GM12878 (cell line): ENCODE measurements around the gene ARHGAP9. TPM values are rescaled to one million over a fixed set of nuclear protein-coding genes. Genes with fewer than 3 reads are reported as not detected.

ENCODE experiments used
- ATAC-seq: fragments of 200-7000 bp; cut with Tn5 transposase; 3 replicates; pipeline ENCODE4 v1.9.1; 2020; ENCODE audit warnings: mild to moderate bottlenecking, moderate library complexity
- BruUV-seq: library from RNA; stranded (reverse); fragments of 400-500 nt; replicated peaks from 2 replicates; lab custom pipeline; 2021; lab: Mats Ljungman, UMichigan
- CTCF ChIA-PET: fragments of 300-600 bp; sonication (Branson Sonifier 250); formaldehyde crosslinking; extraction: SDS; loops from one replicate; lab custom pipeline; 2021; ENCODE audit warnings: inconsistent platforms; lab: Yijun Ruan, JAX
- POLR2A ChIA-PET: fragments of 350-600 bp; formaldehyde crosslinking; extraction: SDS; loops from one replicate; lab custom pipeline; 2021; ENCODE audit warnings: inconsistent platforms; lab: Charles Lee
- RAD21 ChIA-PET: fragments of 300-600 bp; sonication (Branson Sonifier 250); formaldehyde crosslinking; loops from one replicate; lab custom pipeline; 2023; ENCODE audit warnings: antibody characterized with exemption; ENCODE audit not compliant: unreplicated experiment; lab: Charles Lee
- SMC1A ChIA-PET: fragments of 300-600 bp; sonication (Branson Sonifier 250); formaldehyde crosslinking; loops from one replicate; lab custom pipeline; 2023; ENCODE audit not compliant: unreplicated experiment, uncharacterized antibody; lab: Charles Lee
- DNase-seq: peaks from one replicate; pipeline ENCODE4 v3.0.0-alpha.2; 2011; ENCODE audit warnings: low read depth, low spot score
- FAIRE-seq: peaks from 3 replicates; lab custom pipeline; 2011; peaks lifted over from hg19 to GRCh38; lab: Jason Lieb, UNC
- H2AFZ ChIP-seq: 2 replicates; pipeline ENCODE4 v1.6.0; 2011; ENCODE audit warnings: low read depth, low read length, control low read depth; ENCODE audit not compliant: control insufficient read depth
- H3K27ac ChIP-seq: 2 replicates; pipeline ENCODE4 v1.5.1; 2011; ENCODE audit warnings: control low read depth; ENCODE audit not compliant: control insufficient read depth, insufficient read depth
- H3K27me3 ChIP-seq, 2 experiments: replicated peaks in 1 of 2; 2 replicates each; pipeline versions ENCODE4 v1.6.0 to v1.6.1; 2011; ENCODE audit warnings: low read length in 1 of 2; ENCODE audit not compliant: control insufficient read depth in 2 of 2, insufficient read depth in 2 of 2
- H3K36me3 ChIP-seq, 2 experiments: 2 replicates each; pipeline ENCODE4 v1.5.1; 2011; ENCODE audit warnings: low read length in 1 of 2; ENCODE audit not compliant: control insufficient read depth in 2 of 2, insufficient read depth in 2 of 2
- H3K4me1 ChIP-seq: 2 replicates; pipeline ENCODE4 v1.6.1; 2011; ENCODE audit warnings: mild to moderate bottlenecking, low read length, moderate library complexity, mixed read lengths; ENCODE audit not compliant: control insufficient read depth, insufficient read depth
- H3K4me2 ChIP-seq: 2 replicates; pipeline ENCODE4 v1.6.0; 2011; ENCODE audit warnings: control low read depth; ENCODE audit not compliant: control insufficient read depth, insufficient read depth
- H3K4me3 ChIP-seq: fragments of 200-600 bp; sonication (generic); 2 replicates; pipeline ENCODE4 v1.5.1; 2016
- H3K79me2 ChIP-seq: 2 replicates; pipeline ENCODE4 v1.6.0; 2011; ENCODE audit warnings: low read length; ENCODE audit not compliant: control insufficient read depth, insufficient read depth
- H3K9ac ChIP-seq: 2 replicates; pipeline ENCODE4 v1.8.0; 2011; ENCODE audit warnings: low read length, control low read depth, mixed read lengths; ENCODE audit not compliant: control insufficient read depth, insufficient read depth
- H3K9me3 ChIP-seq: replicated peaks from 3 replicates; pipeline ENCODE4 v1.5.1; 2011; ENCODE audit warnings: mild to moderate bottlenecking, low read length; ENCODE audit not compliant: control insufficient read depth, insufficient read depth
- H4K20me1 ChIP-seq: 2 replicates; pipeline ENCODE4 v1.6.0; 2011; ENCODE audit not compliant: control insufficient read depth, insufficient read depth
- EP300 ChIP-seq, 2 experiments: fragments of 150-350 bp in 1 of 2; IDR thresholded peaks; 2 replicates each; pipeline ENCODE4 v1.6.1; 2011 to 2012; ENCODE audit warnings: low read depth in 2 of 2, low read length in 2 of 2, borderline replicate concordance in 1 of 2, improper control_type of control experiment in 1 of 2, inconsistent platforms in 1 of 2; ENCODE audit not compliant: control insufficient read depth in 1 of 2
- HDAC2 ChIP-seq: fragments of 200-600 bp; sonication (generic); IDR thresholded peaks from 2 replicates; pipeline ENCODE4 v1.6.1; 2017
- POLR2A ChIP-seq: IDR thresholded peaks from 2 replicates; pipeline ENCODE4 v1.6.1; 2011; ENCODE audit warnings: low read depth, mild to moderate bottlenecking, low read length
- POU2F2 ChIP-seq: IDR thresholded peaks from 3 replicates; pipeline ENCODE4 v1.6.1; 2011; ENCODE audit warnings: low read depth, mild to moderate bottlenecking, low read length, borderline replicate concordance
- SMC3 ChIP-seq: IDR thresholded peaks from 2 replicates; pipeline ENCODE4 v1.6.1; 2011; ENCODE audit warnings: low read length, improper control_type of control experiment, borderline replicate concordance
- TCF7 ChIP-seq: IDR thresholded peaks from 2 replicates; pipeline ENCODE4 v1.6.1; 2014; ENCODE audit warnings: antibody characterized with exemption, borderline replicate concordance
- ZNF217 ChIP-seq: fragments of 450-650 bp; IDR thresholded peaks from 2 replicates; pipeline ENCODE4 v1.6.1; 2017; ENCODE audit warnings: antibody characterized with exemption, mild to moderate bottlenecking
- WGBS: methylation state at CpG from one replicate; pipeline ENCODE4 v1.1.6; 2016; ENCODE audit warnings: low lambda C conversion rate; ENCODE audit not compliant: insufficient replicate concordance, insufficient coverage; ENCODE audit errors: missing lambda C conversion rate; 5-methylcytosine and 5-hydroxymethylcytosine counted together
- in situ Hi-C: fragments of 300-500 bp; cut with MboI; formaldehyde crosslinking; loops from 9 replicates; pipeline ENCODE4 v1.14.3; 2018; ENCODE audit warnings: mixed read lengths
- intact Hi-C: fragments of 100-400 bp; cut with micrococcal nuclease; formaldehyde crosslinking; loops from one replicate; pipeline ENCODE4 v1.14.2; 2022; ENCODE audit not compliant: unreplicated experiment
- polyA plus RNA-seq, 11 experiments: library from polyadenylated mRNA; depleted of rRNA in 4 of 11; unstranded in 6 of 11; stranded (reverse) in 5 of 11; fragments of >200 nt; fragmentation: Nextera tagmentation in 4 of 11; fragmentation: Illumina TruSeq in 1 of 11; extraction: Ambion mirVana in 4 of 11; extraction: Trizol in 1 of 11; gene quantifications; 1 replicate in 1 of 11; 2 replicates in 10 of 11; pipeline versions ENCODE4 v1.2.1 to v1.2.3, GENCODE V29; 2011 to 2016; ENCODE audit warnings: inconsistent platforms in 2 of 11, missing spikeins in 2 of 11, low read depth in 1 of 11
- total RNA-seq, 4 experiments: library from RNA; depleted of rRNA in 3 of 4; stranded (reverse); fragments of >200 nt in 3 of 4; fragmentation: Illumina TruSeq in 1 of 4; extraction: Trizol in 1 of 4; gene quantifications; 2 replicates each; pipeline versions ENCODE4 v1.2.1 to v1.2.3, GENCODE V29; 2013 to 2021
- TF ChIP-seq, protein P1 (sequence below), 3 experiments: IDR thresholded peaks in 2 of 3; conservative IDR thresholded peaks in 1 of 3; 2 replicates each; pipeline ENCODE4 v1.5.1; 2011; ENCODE audit warnings: low read depth in 3 of 3, low read length in 3 of 3, mild to moderate bottlenecking in 3 of 3, control low read depth in 2 of 3, moderate library complexity in 2 of 3, inconsistent platforms in 1 of 3, mixed read lengths in 1 of 3; ENCODE audit not compliant: control insufficient read depth in 2 of 3, insufficient read depth in 1 of 3; ENCODE audit errors: extremely low read depth in 1 of 3
- TF ChIP-seq, protein P2 (sequence below): IDR thresholded peaks from 2 replicates; pipeline ENCODE4 v1.6.1; 2012; ENCODE audit warnings: improper control_type of control experiment, low read depth, low read length; ENCODE audit not compliant: insufficient replicate concordance
- TF ChIP-seq, protein P3 (sequence below): fragments of 150-350 bp; IDR thresholded peaks from 2 replicates; pipeline ENCODE4 v1.6.1; 2014; ENCODE audit warnings: mild to moderate bottlenecking, low read depth, low read length

ARHGAP9 gene
- total and polyA plus RNA-seq, 10 of the 15 experiments (the other 5 are each of a cell fraction or from before 2014, with no cell fraction given), result 19.5 to 102 (median 76.8) TPM

DNA sequence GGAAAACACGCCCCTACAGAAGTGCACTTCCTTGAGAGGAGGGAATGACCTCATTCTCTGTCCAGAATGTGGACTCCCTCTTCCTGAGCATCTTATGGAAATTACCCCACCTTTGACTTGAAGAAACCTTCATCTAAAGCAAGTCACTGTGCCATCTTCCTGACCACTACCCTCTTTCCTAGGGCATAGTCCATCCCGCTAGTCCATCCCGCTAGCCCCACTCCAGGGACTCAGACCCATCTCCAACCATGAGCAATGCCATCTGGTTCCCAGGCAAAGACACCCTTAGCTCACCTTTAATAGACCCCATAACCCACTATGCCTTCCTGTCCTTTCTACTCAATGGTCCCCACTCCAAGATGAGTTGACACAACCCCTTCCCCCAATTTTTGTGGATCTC, 29.6 kb downstream of the ARHGAP9 start:
- CTCF ChIA-PET, result interaction anchor here (0.6 to 11.0 kb wide), 10 partner anchors 9 to 236 kb away, joined by 3 to 540 read pairs (median 4); partner anchors contain the start of gene GLI1

More for the DNA sequence above, 29.6 kb downstream of the ARHGAP9 start:
- ATAC-seq (no peak), DNase-seq (no peak), FAIRE-seq (no peak)
- Histone ChIP-seq H3K9ac (no peak overlapping the region), H3K4me2 (no peak overlapping the region), H3K4me3 (no peak overlapping the region), H3K4me1 (no peaks in the 10 kb centered on the region), H2AFZ (no peak overlapping the region), H3K27me3 (no peaks in the 10 kb centered on the region), H4K20me1 (no peaks in the 10 kb centered on the region), H3K36me3 (no peaks in the 10 kb centered on the region), H3K79me2 (no peaks in the 10 kb centered on the region), H3K9me3 (no peaks in the 10 kb centered on the region), H3K27ac (no peak overlapping the region)
- WGBS, result 90% methylated on average over 3 of the region's 3 CpGs
- no peak for TF ChIP-seq HDAC2
- no peak for TF ChIP-seq ZNF217
- TF ChIP-seq SMC3, result no peak
- TF ChIP-seq POLR2A, result no peak
- no peak for TF ChIP-seq EP300 (IDR thresholded peaks at IDR 0.05; ENCODE audit: borderline replicate concordance in 1 of 2, control insufficient read depth in 1 of 2, low read depth in 2 of 2, low read length in 2 of 2)
- TF ChIP-seq, protein P1, sequence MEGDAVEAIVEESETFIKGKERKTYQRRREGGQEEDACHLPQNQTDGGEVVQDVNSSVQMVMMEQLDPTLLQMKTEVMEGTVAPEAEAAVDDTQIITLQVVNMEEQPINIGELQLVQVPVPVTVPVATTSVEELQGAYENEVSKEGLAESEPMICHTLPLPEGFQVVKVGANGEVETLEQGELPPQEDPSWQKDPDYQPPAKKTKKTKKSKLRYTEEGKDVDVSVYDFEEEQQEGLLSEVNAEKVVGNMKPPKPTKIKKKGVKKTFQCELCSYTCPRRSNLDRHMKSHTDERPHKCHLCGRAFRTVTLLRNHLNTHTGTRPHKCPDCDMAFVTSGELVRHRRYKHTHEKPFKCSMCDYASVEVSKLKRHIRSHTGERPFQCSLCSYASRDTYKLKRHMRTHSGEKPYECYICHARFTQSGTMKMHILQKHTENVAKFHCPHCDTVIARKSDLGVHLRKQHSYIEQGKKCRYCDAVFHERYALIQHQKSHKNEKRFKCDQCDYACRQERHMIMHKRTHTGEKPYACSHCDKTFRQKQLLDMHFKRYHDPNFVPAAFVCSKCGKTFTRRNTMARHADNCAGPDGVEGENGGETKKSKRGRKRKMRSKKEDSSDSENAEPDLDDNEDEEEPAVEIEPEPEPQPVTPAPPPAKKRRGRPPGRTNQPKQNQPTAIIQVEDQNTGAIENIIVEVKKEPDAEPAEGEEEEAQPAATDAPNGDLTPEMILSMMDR (IDR thresholded peaks at IDR 0.05 in 2 of 3, conservative IDR thresholded peaks at IDR 0.05 in 1 of 3; ENCODE audit: control insufficient read depth in 2 of 3, extremely low read depth in 1 of 3, insufficient read depth in 1 of 3, low read depth in 3 of 3, low read length in 3 of 3), result no peak
- TF ChIP-seq, protein P2, sequence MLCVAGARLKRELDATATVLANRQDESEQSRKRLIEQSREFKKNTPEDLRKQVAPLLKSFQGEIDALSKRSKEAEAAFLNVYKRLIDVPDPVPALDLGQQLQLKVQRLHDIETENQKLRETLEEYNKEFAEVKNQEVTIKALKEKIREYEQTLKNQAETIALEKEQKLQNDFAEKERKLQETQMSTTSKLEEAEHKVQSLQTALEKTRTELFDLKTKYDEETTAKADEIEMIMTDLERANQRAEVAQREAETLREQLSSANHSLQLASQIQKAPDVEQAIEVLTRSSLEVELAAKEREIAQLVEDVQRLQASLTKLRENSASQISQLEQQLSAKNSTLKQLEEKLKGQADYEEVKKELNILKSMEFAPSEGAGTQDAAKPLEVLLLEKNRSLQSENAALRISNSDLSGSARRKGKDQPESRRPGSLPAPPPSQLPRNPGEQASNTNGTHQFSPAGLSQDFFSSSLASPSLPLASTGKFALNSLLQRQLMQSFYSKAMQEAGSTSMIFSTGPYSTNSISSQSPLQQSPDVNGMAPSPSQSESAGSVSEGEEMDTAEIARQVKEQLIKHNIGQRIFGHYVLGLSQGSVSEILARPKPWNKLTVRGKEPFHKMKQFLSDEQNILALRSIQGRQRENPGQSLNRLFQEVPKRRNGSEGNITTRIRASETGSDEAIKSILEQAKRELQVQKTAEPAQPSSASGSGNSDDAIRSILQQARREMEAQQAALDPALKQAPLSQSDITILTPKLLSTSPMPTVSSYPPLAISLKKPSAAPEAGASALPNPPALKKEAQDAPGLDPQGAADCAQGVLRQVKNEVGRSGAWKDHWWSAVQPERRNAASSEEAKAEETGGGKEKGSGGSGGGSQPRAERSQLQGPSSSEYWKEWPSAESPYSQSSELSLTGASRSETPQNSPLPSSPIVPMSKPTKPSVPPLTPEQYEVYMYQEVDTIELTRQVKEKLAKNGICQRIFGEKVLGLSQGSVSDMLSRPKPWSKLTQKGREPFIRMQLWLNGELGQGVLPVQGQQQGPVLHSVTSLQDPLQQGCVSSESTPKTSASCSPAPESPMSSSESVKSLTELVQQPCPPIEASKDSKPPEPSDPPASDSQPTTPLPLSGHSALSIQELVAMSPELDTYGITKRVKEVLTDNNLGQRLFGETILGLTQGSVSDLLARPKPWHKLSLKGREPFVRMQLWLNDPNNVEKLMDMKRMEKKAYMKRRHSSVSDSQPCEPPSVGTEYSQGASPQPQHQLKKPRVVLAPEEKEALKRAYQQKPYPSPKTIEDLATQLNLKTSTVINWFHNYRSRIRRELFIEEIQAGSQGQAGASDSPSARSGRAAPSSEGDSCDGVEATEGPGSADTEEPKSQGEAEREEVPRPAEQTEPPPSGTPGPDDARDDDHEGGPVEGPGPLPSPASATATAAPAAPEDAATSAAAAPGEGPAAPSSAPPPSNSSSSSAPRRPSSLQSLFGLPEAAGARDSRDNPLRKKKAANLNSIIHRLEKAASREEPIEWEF, result no peak
- no peak for TF ChIP-seq TCF7
- TF ChIP-seq, protein P3, sequence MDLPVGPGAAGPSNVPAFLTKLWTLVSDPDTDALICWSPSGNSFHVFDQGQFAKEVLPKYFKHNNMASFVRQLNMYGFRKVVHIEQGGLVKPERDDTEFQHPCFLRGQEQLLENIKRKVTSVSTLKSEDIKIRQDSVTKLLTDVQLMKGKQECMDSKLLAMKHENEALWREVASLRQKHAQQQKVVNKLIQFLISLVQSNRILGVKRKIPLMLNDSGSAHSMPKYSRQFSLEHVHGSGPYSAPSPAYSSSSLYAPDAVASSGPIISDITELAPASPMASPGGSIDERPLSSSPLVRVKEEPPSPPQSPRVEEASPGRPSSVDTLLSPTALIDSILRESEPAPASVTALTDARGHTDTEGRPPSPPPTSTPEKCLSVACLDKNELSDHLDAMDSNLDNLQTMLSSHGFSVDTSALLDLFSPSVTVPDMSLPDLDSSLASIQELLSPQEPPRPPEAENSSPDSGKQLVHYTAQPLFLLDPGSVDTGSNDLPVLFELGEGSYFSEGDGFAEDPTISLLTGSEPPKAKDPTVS, result no peak
- TF ChIP-seq POU2F2, result no peak
- no TSS peak for BruUV-seq
- SMC1A ChIA-PET, result interaction anchor here (0.8 to 7.6 kb wide), 4 partner anchors 9 to 186 kb away, joined by 3 to 226 read pairs (median 71); partner anchors contain the start of gene GLI1
- in situ Hi-C loops, result loop anchor here (10.0 kb wide), 1 partner anchor 135 kb away; no protein-coding TSS in a partner anchor
- POLR2A ChIA-PET, result interaction anchor here (0.5 to 6.1 kb wide), 5 partner anchors 9 to 690 kb away, joined by 3 to 29 read pairs (median 6); partner anchors contain the start of gene INHBC
- intact Hi-C loops, result no loop called here
- RAD21 ChIA-PET, result interaction anchor here (6.5 to 6.8 kb wide), 3 partner anchors 142 to 205 kb away, joined by 73 to 224 read pairs (median 85); partner anchors contain the start of gene STAC3
